Keratinocyte (primary cell): ENCODE measurements around the gene ZNF563. TPM values are rescaled to one million over a fixed set of nuclear protein-coding genes. Genes with fewer than 3 reads are reported as not detected.

Experiments
- DNase-seq: peaks from one replicate; pipeline ENCODE4 v3.0.0-alpha.2; 2011; ENCODE audit warnings: low read depth, missing footprints, low spot score
- FAIRE-seq: peaks from 2 replicates; lab custom pipeline; 2011; peaks lifted over from hg19 to GRCh38; lab: Jason Lieb, UNC
- H2AFZ ChIP-seq: 2 replicates; pipeline ENCODE4 v1.6.0; 2012; ENCODE audit warnings: low read length, control low read depth, inconsistent platforms; ENCODE audit not compliant: control insufficient read depth
- H3K27ac ChIP-seq: 2 replicates; pipeline ENCODE4 v1.5.1; 2011; ENCODE audit warnings: low read length; ENCODE audit not compliant: control insufficient read depth, insufficient read depth
- H3K27me3 ChIP-seq: 3 replicates; pipeline ENCODE4 v1.6.0; 2011; ENCODE audit warnings: low read length; ENCODE audit not compliant: control insufficient read depth, insufficient read depth; ENCODE audit errors: extremely low read depth
- H3K36me3 ChIP-seq, 2 experiments: 2 replicates in 1 of 2; 3 replicates in 1 of 2; pipeline ENCODE4 v1.5.1; 2011; ENCODE audit warnings: low read length in 2 of 2, mild to moderate bottlenecking in 1 of 2; ENCODE audit not compliant: control insufficient read depth in 2 of 2, insufficient read depth in 2 of 2; ENCODE audit errors: extremely low read depth in 1 of 2
- H3K4me1 ChIP-seq: 3 replicates; pipeline ENCODE4 v1.5.1; 2011; ENCODE audit warnings: low read length; ENCODE audit not compliant: control insufficient read depth, insufficient read depth; ENCODE audit errors: extremely low read depth
- H3K4me2 ChIP-seq: 3 replicates; pipeline ENCODE4 v1.6.0; 2011; ENCODE audit warnings: low read depth, low read length; ENCODE audit not compliant: control insufficient read depth, insufficient read depth; ENCODE audit errors: extremely low read depth
- H3K4me3 ChIP-seq, 3 experiments: fragments of 200-600 bp in 1 of 3; sonication (generic) in 1 of 3; 2 replicates in 2 of 3; 3 replicates in 1 of 3; pipeline ENCODE4 v1.5.1; 2011 to 2016; ENCODE audit warnings: low read length in 3 of 3, mild to moderate bottlenecking in 3 of 3, control low read depth in 2 of 3, inconsistent platforms in 1 of 3, low read depth in 1 of 3, mixed read lengths in 1 of 3, mixed run types in 1 of 3, moderate library complexity in 1 of 3; ENCODE audit not compliant: control insufficient read depth in 2 of 3, insufficient read depth in 2 of 3; ENCODE audit errors: extremely low read depth in 1 of 3
- H3K79me2 ChIP-seq: 2 replicates; pipeline ENCODE4 v1.6.0; 2012; ENCODE audit warnings: low read length; ENCODE audit not compliant: control insufficient read depth, insufficient read depth
- H3K9ac ChIP-seq: 3 replicates; pipeline ENCODE4 v1.6.0; 2011; ENCODE audit warnings: low read length; ENCODE audit not compliant: control insufficient read depth, insufficient read depth; ENCODE audit errors: extremely low read depth
- H3K9me1 ChIP-seq: 3 replicates; pipeline ENCODE4 v1.6.0; 2011; ENCODE audit warnings: low read length; ENCODE audit not compliant: control insufficient read depth, insufficient read depth; ENCODE audit errors: extremely low read depth
- H3K9me3 ChIP-seq: 2 replicates; pipeline ENCODE4 v1.5.1; 2012; ENCODE audit warnings: low read depth, low read length; ENCODE audit not compliant: control insufficient read depth
- H4K20me1 ChIP-seq: 3 replicates; pipeline ENCODE4 v1.6.0; 2011; ENCODE audit warnings: low read length; ENCODE audit not compliant: control insufficient read depth, insufficient read depth; ENCODE audit errors: extremely low read depth
- CTCF ChIP-seq, 3 experiments: IDR thresholded peaks in 1 of 3; conservative IDR thresholded peaks in 1 of 3; optimal IDR thresholded peaks in 1 of 3; 2 replicates in 2 of 3; 3 replicates in 1 of 3; pipeline versions ENCODE3 to v1.5.1; 2011; ENCODE audit warnings: low read length in 3 of 3, mild to moderate bottlenecking in 3 of 3, moderate library complexity in 2 of 3, control low read depth in 1 of 3, inconsistent platforms in 1 of 3; ENCODE audit not compliant: insufficient read depth in 2 of 3; ENCODE audit errors: extremely low read depth in 1 of 3
- EZH2 ChIP-seq: IDR thresholded peaks from one replicate; pipeline ENCODE4 v1.6.1; 2012; ENCODE audit warnings: inconsistent platforms, mild to moderate bottlenecking, low read length, moderate library complexity
- dilution Hi-C: fragments of 300-500 bp; cut with MboI; formaldehyde crosslinking; loops from one replicate; pipeline ENCODE4 v1.7.0; 2020; ENCODE audit warnings: low sequenced_read_pairs; ENCODE audit not compliant: extremely low pct_ligation_motif_present
- polyA plus RNA-seq, 5 experiments: library from polyadenylated mRNA; depleted of rRNA in 3 of 5; stranded (reverse) in 3 of 5; stranded (forward) in 1 of 5; unstranded in 1 of 5; fragments of >200 nt; gene quantifications; 1 replicate in 1 of 5; 2 replicates in 3 of 5; 3 replicates in 1 of 5; pipeline versions ENCODE4 v1.2.1 to v1.2.3, GENCODE V29; 2011 to 2012; ENCODE audit warnings: missing spikeins in 2 of 5, low read depth in 1 of 5, low replicate concordance in 1 of 5

ZNF563 gene
- polyA plus RNA-seq, 1 donor (not counting 4 experiments of a cell fraction or from before 2014, with no cell fraction given): 4.7 TPM

DNA sequence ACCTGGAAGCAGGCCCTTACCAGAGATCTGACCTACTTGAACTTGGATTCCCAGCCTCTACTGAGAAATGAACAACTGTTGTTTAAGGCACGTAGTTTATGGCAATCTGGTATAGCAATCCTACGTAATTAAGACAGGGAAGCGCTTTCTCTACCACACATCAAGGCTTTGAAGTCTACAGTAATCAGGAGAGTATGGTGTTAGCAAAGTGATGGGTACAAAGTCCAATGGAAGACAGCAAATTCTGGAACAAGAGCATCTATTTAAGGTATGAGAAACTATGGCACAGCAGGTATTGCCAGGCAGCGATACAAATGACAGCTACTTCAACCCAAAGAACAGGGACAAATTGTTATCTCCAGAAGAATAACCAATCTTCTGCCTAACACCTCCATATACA, 3.1 kb downstream of the ZNF563 start:
- Histone ChIP-seq H3K9me3 (no peaks in the 10 kb centered on the region), H3K27ac (no peak overlapping the region), H3K4me1 (peaks cover 18% of the 10 kb centered on the region), H3K9ac (no peak overlapping the region), H3K79me2 (peaks cover 1% of the 10 kb centered on the region), H3K27me3 (no peaks in the 10 kb centered on the region), H3K9me1 (no peaks in the 10 kb centered on the region), H4K20me1 (no peaks in the 10 kb centered on the region), H3K36me3 (no peaks in the 10 kb centered on the region), H2AFZ (no peak overlapping the region), H3K4me3 (no peak overlapping the region), H3K4me2 (no peak overlapping the region)
- TF ChIP-seq CTCF (optimal IDR thresholded peaks at IDR 0.05 in 1 of 3, IDR thresholded peaks at IDR 0.05 in 1 of 3, conservative IDR thresholded peaks at IDR 0.05 in 1 of 3; ENCODE audit: extremely low read depth in 1 of 3, insufficient read depth in 2 of 3, low read length in 3 of 3) (no peak), EZH2 (no peak)
- DNase-seq (no peak), FAIRE-seq (no peak)
- dilution Hi-C loops: no loop called here

DNA sequence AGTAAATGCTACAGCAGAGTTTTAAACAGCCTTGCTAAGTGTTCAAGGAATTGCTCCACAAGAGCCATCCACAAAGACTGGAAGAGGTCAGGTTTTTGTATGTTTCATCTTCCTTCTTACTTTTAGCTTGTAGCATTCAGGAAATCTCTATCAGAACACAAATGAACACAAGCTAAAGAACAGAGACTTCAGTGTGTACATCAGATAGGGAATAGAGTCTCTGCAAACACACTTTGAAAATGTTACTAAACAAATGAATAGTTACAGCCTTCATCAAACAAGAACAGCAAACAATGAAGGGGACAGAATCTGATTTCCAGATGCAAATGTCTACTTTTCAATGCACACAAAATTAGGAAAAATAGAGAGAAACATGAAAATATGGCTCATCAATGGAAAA, 7.7 kb downstream of the ZNF563 start:
- no peak overlapping the region for H3K4me3 ChIP-seq
- H3K9ac ChIP-seq: no peak overlapping the region
- H3K36me3 ChIP-seq: no peaks in the 10 kb centered on the region
- H3K9me1 ChIP-seq: no peaks in the 10 kb centered on the region
- H3K4me1 ChIP-seq: no peaks in the 10 kb centered on the region
- peak; percentile 29 for FAIRE-seq
- H3K4me2 ChIP-seq: no peak overlapping the region
- H3K79me2 ChIP-seq: peaks cover 1% of the 10 kb centered on the region
- H3K9me3 ChIP-seq: peaks cover 2% of the 10 kb centered on the region
- H3K27ac ChIP-seq: no peak overlapping the region
- H4K20me1 ChIP-seq: no peaks in the 10 kb centered on the region
- H2AFZ ChIP-seq: no peak overlapping the region
- no peaks in the 10 kb centered on the region for H3K27me3 ChIP-seq
- dilution Hi-C loops: no loop called here
- TF ChIP-seq EZH2 (no peak), CTCF (optimal IDR thresholded peaks at IDR 0.05 in 1 of 3, IDR thresholded peaks at IDR 0.05 in 1 of 3, conservative IDR thresholded peaks at IDR 0.05 in 1 of 3; ENCODE audit: extremely low read depth in 1 of 3, insufficient read depth in 2 of 3, low read length in 3 of 3) (no peak)
- DNase-seq: no peak
